SK-N-MC (cell line): ENCODE measurements around the gene ABLIM2.

Experiments used
- EZH2 ChIP-seq: fragments of 200-600 bp; sonication (generic); IDR thresholded peaks from one replicate; pipeline ENCODE4 v1.6.1; 2017; ENCODE audit warnings: antibody characterized with exemption
- POLR2AphosphoS5 ChIP-seq: IDR thresholded peaks from 2 replicates; pipeline ENCODE4 v1.6.1; 2012; ENCODE audit warnings: mild to moderate bottlenecking, low read depth, low read length, borderline replicate concordance

DNA sequence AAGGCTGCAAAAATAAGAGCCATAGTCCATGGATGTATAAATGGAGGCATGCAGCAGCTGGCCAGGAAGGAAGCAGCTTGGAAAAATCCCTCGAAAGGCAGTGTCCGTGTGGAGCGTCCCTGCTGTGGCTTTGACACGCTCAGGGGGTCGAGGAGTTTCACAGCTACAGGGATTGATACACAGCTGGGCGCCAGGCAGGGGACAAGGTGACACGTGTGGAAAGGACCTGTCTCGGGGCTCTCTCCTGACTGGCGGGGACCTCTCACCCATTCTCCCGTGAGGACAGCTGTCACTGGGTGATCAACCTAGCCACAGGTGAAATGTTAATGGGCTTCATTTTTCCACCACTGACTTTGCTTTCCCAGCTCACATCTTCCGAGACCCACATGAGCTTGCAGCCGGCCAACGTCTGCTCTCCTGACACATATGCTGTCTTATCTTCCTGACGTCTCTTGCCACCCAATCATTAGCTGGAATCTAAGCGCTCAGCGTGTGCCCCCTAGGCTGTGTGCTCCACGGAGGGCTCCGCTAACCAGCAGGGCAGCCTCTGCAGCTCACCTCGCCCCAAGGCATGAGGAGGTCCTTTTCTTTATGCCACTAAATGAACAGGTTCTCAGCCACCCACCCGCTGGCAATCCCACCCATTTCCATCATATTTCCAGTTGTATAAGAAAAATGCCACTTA lies 129.6 kb downstream of the ABLIM2 start:
- no peak for TF ChIP-seq EZH2
- TF ChIP-seq POLR2AphosphoS5, result no peak
